ENCODE results near the gene NRXN3.

- no peak for TF ChIP-seq CTCF (IDR thresholded peaks at IDR 0.05)
- no peak for TF ChIP-seq POLR2A (IDR thresholded peaks at IDR 0.05)
Observed at GRCh38 chr14:79334272-79334671, 1164.1 kb downstream of the NRXN3 start.

Data from heart left ventricle (tissue), 13 donors.